Esophagus muscularis mucosa (tissue), 3 donors: ENCODE data around the gene PTPRN2.

Experiments used
- CTCF ChIP-seq, 3 experiments: fragments of 200-600 bp in 2 of 3; fragments of 450-650 bp in 1 of 3; sonication (generic) in 2 of 3; IDR thresholded peaks; one replicate each; pipeline ENCODE4 v1.5.1; 2017 to 2019; ENCODE audit warnings: antibody characterized with exemption in 3 of 3, mild to moderate bottlenecking in 2 of 3, moderate library complexity in 1 of 3
- POLR2A ChIP-seq: fragments of 450-650 bp; IDR thresholded peaks from one replicate; pipeline ENCODE4 v1.6.1; 2017; ENCODE audit warnings: antibody characterized with exemption, moderate library complexity, mild to moderate bottlenecking, low read depth

- no peak for TF ChIP-seq CTCF (IDR thresholded peaks at IDR 0.05)
- TF ChIP-seq POLR2A: no peak
Observed at GRCh38 chr7:157888579-157888978, 699.0 kb downstream of the PTPRN2 start.
